Omental fat pad (tissue), 4 donors: ENCODE results near the gene ARHGAP20. TPM values are rescaled to one million over a fixed set of nuclear protein-coding genes. Genes with fewer than 3 reads are reported as not detected.
A peak's percentile ranks its signal among the peaks of the same experiment; 100 is the strongest.

Source experiments
- ATAC-seq: fragments of 150-250 bp; one replicate; pipeline ENCODE4 v1.9.1; 2016; ENCODE audit warnings: mild to moderate bottlenecking, moderate library complexity; ENCODE audit not compliant: low FRiP score
- DNase-seq: peaks from one replicate; pipeline ENCODE4 v3.0.0-alpha.2; 2019; ENCODE audit warnings: low spot score
- CTCF ChIP-seq, 3 donors: fragments of 450-650 bp; IDR thresholded peaks; one replicate each; pipeline ENCODE4 v1.5.1; 2016 to 2017; ENCODE audit warnings: antibody characterized with exemption in 3 of 3, mild to moderate bottlenecking in 3 of 3, moderate library complexity in 2 of 3
- total RNA-seq, 4 donors: library from RNA; depleted of rRNA; stranded (reverse); fragments of >200 nt; gene quantifications; one replicate each; pipeline ENCODE4 v1.1.0, GENCODE V29; 2016

Gene ARHGAP20
- total RNA-seq, 4 donors from 2014 or later = 10.8 to 29.1 (median 16.6) TPM

GRCh38 chr11:110720431-110721275 lies 8.4 kb upstream of the ARHGAP20 start:
- TF ChIP-seq CTCF (IDR thresholded peaks at IDR 0.05) = no peak
- no peak for ATAC-seq
- DNase-seq = no peak

- DNase-seq (no peak), ATAC-seq (no peak)
- TF ChIP-seq CTCF (IDR thresholded peaks at IDR 0.05) = no peak
Measured at GRCh38 chr11:110716361-110716760, 4.1 kb upstream of the ARHGAP20 start.

- ATAC-seq (peak; percentile 76), DNase-seq (no peak)
- no peak for TF ChIP-seq CTCF (IDR thresholded peaks at IDR 0.05)
Measured at GRCh38 chr11:110715541-110715940, 3.3 kb upstream of the ARHGAP20 start.

GRCh38 chr11:110713449-110713776 lies 1.2 kb upstream of the ARHGAP20 start:
- ATAC-seq (no peak), DNase-seq (no peak)
- TF ChIP-seq CTCF (IDR thresholded peaks at IDR 0.05) = no peak

- peak; percentile 23 for DNase-seq
- TF ChIP-seq CTCF (IDR thresholded peaks at IDR 0.05) = no peak
- peak; percentile 33 for ATAC-seq
Measured at GRCh38 chr11:110712659-110713448, 617 bp upstream of the ARHGAP20 start.

GRCh38 chr11:110711448-110711775 lies 825 bp downstream of the ARHGAP20 start:
- DNase-seq (no peak), ATAC-seq (no peak)
- TF ChIP-seq CTCF (IDR thresholded peaks at IDR 0.05) = no peak
